Measurements from ENCODE around the gene PBRM1. TPM values are rescaled to one million over a fixed set of nuclear protein-coding genes. Genes with fewer than 3 reads are reported as not detected.

The PBRM1 gene
- polyA plus RNA-seq, 1 donor (not counting 4 experiments of a cell fraction or from before 2014, with no cell fraction given): 26.0 TPM

- Histone ChIP-seq H3K4me1 (ENCODE audit: control insufficient read depth, extremely low read depth, insufficient read depth, low read length) (peaks cover 27% of the 10 kb centered on the region), H3K4me3 (ENCODE audit: control insufficient read depth in 2 of 3, extremely low read depth in 1 of 3, insufficient read depth in 2 of 3, low read depth in 1 of 3, low read length in 3 of 3) (peak overlapping the region; percentile 77 to 83 (median 82)), H4K20me1 (ENCODE audit: control insufficient read depth, extremely low read depth, insufficient read depth, low read length) (no peaks in the 10 kb centered on the region), H3K9me3 (ENCODE audit: control insufficient read depth, low read depth, low read length) (no peaks in the 10 kb centered on the region), H3K27me3 (ENCODE audit: control insufficient read depth, extremely low read depth, insufficient read depth, low read length) (no peaks in the 10 kb centered on the region), H3K79me2 (ENCODE audit: control insufficient read depth, insufficient read depth, low read length) (peaks cover 77% of the 10 kb centered on the region), H3K4me2 (ENCODE audit: control insufficient read depth, extremely low read depth, insufficient read depth, low read depth, low read length) (peak overlapping the region; percentile 76), H3K9me1 (ENCODE audit: control insufficient read depth, extremely low read depth, insufficient read depth, low read length) (no peaks in the 10 kb centered on the region), H3K9ac (ENCODE audit: control insufficient read depth, extremely low read depth, insufficient read depth, low read length) (peak overlapping the region; percentile 94), H2AFZ (ENCODE audit: control insufficient read depth, low read length) (peak overlapping the region; percentile 45), H3K36me3 (ENCODE audit: control insufficient read depth in 2 of 2, extremely low read depth in 1 of 2, insufficient read depth in 2 of 2, low read length in 2 of 2) (peaks cover 22 to 33% of the 10 kb centered on the region in 2 experiments), H3K27ac (ENCODE audit: control insufficient read depth, insufficient read depth, low read length) (peak overlapping the region; percentile 89)
- TF ChIP-seq, protein P1, sequence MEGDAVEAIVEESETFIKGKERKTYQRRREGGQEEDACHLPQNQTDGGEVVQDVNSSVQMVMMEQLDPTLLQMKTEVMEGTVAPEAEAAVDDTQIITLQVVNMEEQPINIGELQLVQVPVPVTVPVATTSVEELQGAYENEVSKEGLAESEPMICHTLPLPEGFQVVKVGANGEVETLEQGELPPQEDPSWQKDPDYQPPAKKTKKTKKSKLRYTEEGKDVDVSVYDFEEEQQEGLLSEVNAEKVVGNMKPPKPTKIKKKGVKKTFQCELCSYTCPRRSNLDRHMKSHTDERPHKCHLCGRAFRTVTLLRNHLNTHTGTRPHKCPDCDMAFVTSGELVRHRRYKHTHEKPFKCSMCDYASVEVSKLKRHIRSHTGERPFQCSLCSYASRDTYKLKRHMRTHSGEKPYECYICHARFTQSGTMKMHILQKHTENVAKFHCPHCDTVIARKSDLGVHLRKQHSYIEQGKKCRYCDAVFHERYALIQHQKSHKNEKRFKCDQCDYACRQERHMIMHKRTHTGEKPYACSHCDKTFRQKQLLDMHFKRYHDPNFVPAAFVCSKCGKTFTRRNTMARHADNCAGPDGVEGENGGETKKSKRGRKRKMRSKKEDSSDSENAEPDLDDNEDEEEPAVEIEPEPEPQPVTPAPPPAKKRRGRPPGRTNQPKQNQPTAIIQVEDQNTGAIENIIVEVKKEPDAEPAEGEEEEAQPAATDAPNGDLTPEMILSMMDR (optimal IDR thresholded peaks at IDR 0.05 in 1 of 3, IDR thresholded peaks at IDR 0.05 in 1 of 3, conservative IDR thresholded peaks at IDR 0.05 in 1 of 3; ENCODE audit: extremely low read depth in 1 of 3, insufficient read depth in 2 of 3, low read length in 3 of 3): no peak
- TF ChIP-seq EZH2 (IDR thresholded peaks at IDR 0.05; ENCODE audit: low read length): no peak
- FAIRE-seq: no peak
- DNase-seq (ENCODE audit: low read depth, low spot score): no peak
- dilution Hi-C loops (cut with MboI; ENCODE audit: extremely low pct_ligation_motif_present, low sequenced_read_pairs): no loop called here
Observed at GRCh38 chr3:52685285-52685708, 416 bp downstream of the PBRM1 start.

- H3K4me1 ChIP-seq (ENCODE audit: control insufficient read depth, extremely low read depth, insufficient read depth, low read length): peaks cover 35% of the 10 kb centered on the region
- FAIRE-seq: no peak
- no peaks in the 10 kb centered on the region for H3K9me1 ChIP-seq (ENCODE audit: control insufficient read depth, extremely low read depth, insufficient read depth, low read length)
- H4K20me1 ChIP-seq (ENCODE audit: control insufficient read depth, extremely low read depth, insufficient read depth, low read length): no peaks in the 10 kb centered on the region
- peaks cover 76% of the 10 kb centered on the region for H3K79me2 ChIP-seq (ENCODE audit: control insufficient read depth, insufficient read depth, low read length)
- H3K36me3 ChIP-seq (ENCODE audit: control insufficient read depth in 2 of 2, extremely low read depth in 1 of 2, insufficient read depth in 2 of 2, low read length in 2 of 2): peaks cover 13 to 35% of the 10 kb centered on the region in 2 experiments
- H3K9ac ChIP-seq (ENCODE audit: control insufficient read depth, extremely low read depth, insufficient read depth, low read length): peak overlapping the region; percentile 94
- no peaks in the 10 kb centered on the region for H3K9me3 ChIP-seq (ENCODE audit: control insufficient read depth, low read depth, low read length)
- no peaks in the 10 kb centered on the region for H3K27me3 ChIP-seq (ENCODE audit: control insufficient read depth, extremely low read depth, insufficient read depth, low read length)
- TF ChIP-seq, protein P1 (optimal IDR thresholded peaks at IDR 0.05 in 1 of 3, IDR thresholded peaks at IDR 0.05 in 1 of 3, conservative IDR thresholded peaks at IDR 0.05 in 1 of 3; ENCODE audit: extremely low read depth in 1 of 3, insufficient read depth in 2 of 3, low read length in 3 of 3): no peak
- TF ChIP-seq EZH2 (IDR thresholded peaks at IDR 0.05; ENCODE audit: low read length): no peak
- dilution Hi-C loops (cut with MboI; ENCODE audit: extremely low pct_ligation_motif_present, low sequenced_read_pairs): no loop called here
- no peak overlapping the region for H3K27ac ChIP-seq (ENCODE audit: control insufficient read depth, insufficient read depth, low read length)
- no peak overlapping the region for H2AFZ ChIP-seq (ENCODE audit: control insufficient read depth, low read length)
- H3K4me2 ChIP-seq (ENCODE audit: control insufficient read depth, extremely low read depth, insufficient read depth, low read depth, low read length): peak overlapping the region; percentile 76
- DNase-seq (ENCODE audit: low read depth, low spot score): no peak
- peak overlapping the region in 1 of 3 experiments; percentile 82 for H3K4me3 ChIP-seq (ENCODE audit: control insufficient read depth in 2 of 3, extremely low read depth in 1 of 3, insufficient read depth in 2 of 3, low read depth in 1 of 3, low read length in 3 of 3)
Observed at GRCh38 chr3:52684184-52684583, 1.5 kb downstream of the PBRM1 start.

Data from keratinocyte (primary cell).